OCI-LY1 (cell line): Measurements from ENCODE around the gene ANKLE2.

Experiments
- EZH2 ChIP-seq: fragments of 200-600 bp; sonication (generic), shearing (Covaris generic); IDR thresholded peaks from 2 replicates; pipeline ENCODE4 v1.8.0; 2017; ENCODE audit warnings: borderline replicate concordance, mixed run types, mild to moderate bottlenecking, antibody characterized with exemption, low read length, moderate library complexity, mixed read lengths
- TF ChIP-seq, protein P1 (sequence below): fragments of 200-600 bp; sonication (generic), shearing (Covaris generic); IDR thresholded peaks from 2 replicates; pipeline ENCODE4 v1.5.1; 2017; ENCODE audit warnings: mild to moderate bottlenecking, antibody characterized with exemption, low read length, moderate library complexity, mixed read lengths

- TF ChIP-seq, protein P1, sequence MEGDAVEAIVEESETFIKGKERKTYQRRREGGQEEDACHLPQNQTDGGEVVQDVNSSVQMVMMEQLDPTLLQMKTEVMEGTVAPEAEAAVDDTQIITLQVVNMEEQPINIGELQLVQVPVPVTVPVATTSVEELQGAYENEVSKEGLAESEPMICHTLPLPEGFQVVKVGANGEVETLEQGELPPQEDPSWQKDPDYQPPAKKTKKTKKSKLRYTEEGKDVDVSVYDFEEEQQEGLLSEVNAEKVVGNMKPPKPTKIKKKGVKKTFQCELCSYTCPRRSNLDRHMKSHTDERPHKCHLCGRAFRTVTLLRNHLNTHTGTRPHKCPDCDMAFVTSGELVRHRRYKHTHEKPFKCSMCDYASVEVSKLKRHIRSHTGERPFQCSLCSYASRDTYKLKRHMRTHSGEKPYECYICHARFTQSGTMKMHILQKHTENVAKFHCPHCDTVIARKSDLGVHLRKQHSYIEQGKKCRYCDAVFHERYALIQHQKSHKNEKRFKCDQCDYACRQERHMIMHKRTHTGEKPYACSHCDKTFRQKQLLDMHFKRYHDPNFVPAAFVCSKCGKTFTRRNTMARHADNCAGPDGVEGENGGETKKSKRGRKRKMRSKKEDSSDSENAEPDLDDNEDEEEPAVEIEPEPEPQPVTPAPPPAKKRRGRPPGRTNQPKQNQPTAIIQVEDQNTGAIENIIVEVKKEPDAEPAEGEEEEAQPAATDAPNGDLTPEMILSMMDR: no peak
- TF ChIP-seq EZH2: no peak
Measured at GRCh38 chr12:132740652-132741051, 21.0 kb downstream of the ANKLE2 start.
